GM13976 (cell line): ENCODE results near the gene EXOC6B.

Experiments used
- DNase-seq: peaks from one replicate; pipeline ENCODE4 v3.0.0; 2012; ENCODE audit warnings: low spot score
- in situ Hi-C: fragments of 300-500 bp; cut with MboI; formaldehyde crosslinking; loops from one replicate; pipeline ENCODE4 v1.12.0; 2022; ENCODE audit warnings: low sequenced_read_pairs, mixed read lengths, inconsistent platforms; ENCODE audit not compliant: unreplicated experiment
- TF ChIP-seq, protein P1 (sequence below): IDR thresholded peaks from 2 replicates; pipeline ENCODE4 v1.5.1; 2012; ENCODE audit warnings: borderline replicate concordance, mild to moderate bottlenecking; ENCODE audit not compliant: insufficient read depth; ENCODE audit errors: extremely low read depth, missing control alignments, control extremely low read depth

Gene EXOC6B

DNA sequence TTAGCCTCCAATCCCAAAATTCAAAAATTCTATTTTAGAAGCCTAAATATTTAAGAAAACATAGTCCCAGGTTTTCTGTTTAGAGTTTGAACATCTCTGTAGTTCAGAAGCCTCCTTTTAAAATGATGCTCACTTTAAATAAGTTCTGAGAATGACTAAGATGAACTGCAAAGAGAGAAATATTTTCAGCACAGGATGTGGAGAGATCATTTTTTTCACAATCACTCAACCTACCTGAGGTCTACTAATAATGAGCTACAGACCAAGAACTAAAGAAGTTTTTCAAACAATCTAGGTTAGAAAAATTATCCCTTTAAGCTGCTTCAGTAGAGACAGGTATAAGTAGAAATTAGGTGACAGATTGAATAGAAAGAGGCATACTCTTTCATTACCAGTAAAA is 493.1 kb downstream of the EXOC6B start:
- in situ Hi-C loops = no loop called here
- no peak for DNase-seq
- TF ChIP-seq, protein P1, sequence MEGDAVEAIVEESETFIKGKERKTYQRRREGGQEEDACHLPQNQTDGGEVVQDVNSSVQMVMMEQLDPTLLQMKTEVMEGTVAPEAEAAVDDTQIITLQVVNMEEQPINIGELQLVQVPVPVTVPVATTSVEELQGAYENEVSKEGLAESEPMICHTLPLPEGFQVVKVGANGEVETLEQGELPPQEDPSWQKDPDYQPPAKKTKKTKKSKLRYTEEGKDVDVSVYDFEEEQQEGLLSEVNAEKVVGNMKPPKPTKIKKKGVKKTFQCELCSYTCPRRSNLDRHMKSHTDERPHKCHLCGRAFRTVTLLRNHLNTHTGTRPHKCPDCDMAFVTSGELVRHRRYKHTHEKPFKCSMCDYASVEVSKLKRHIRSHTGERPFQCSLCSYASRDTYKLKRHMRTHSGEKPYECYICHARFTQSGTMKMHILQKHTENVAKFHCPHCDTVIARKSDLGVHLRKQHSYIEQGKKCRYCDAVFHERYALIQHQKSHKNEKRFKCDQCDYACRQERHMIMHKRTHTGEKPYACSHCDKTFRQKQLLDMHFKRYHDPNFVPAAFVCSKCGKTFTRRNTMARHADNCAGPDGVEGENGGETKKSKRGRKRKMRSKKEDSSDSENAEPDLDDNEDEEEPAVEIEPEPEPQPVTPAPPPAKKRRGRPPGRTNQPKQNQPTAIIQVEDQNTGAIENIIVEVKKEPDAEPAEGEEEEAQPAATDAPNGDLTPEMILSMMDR = no peak

- DNase-seq = no peak
- TF ChIP-seq, protein P1 = no peak
- in situ Hi-C loops = no loop called here
These were observed 495.2 kb downstream of the EXOC6B start for GRCh38 chr2:72330652-72331051.

DNA sequence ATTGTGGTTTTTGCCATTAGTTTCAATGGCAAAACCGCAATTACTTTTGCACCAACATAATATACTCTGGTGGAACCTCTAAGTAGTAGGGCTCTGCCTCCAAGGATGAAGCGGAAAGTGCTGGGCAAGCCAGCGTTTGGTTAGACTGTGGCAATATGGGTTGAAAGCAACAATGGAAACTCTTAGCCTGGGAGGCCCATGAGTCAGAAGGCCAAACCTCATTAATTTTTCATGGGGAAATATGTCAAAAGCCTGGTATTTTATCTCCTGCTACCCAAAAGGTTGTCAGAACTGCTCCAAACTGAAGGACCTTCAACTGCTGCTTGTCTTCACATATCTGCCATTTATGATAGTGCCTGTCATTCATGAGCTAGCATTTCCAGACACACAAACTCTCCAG is 499.1 kb downstream of the EXOC6B start:
- TF ChIP-seq, protein P1 = no peak
- in situ Hi-C loops = no loop called here
- DNase-seq = no peak

- DNase-seq = peak; percentile 8
- in situ Hi-C loops = no loop called here
- TF ChIP-seq, protein P1 = peak; percentile 53
These were observed 500.0 kb downstream of the EXOC6B start for GRCh38 chr2:72325592-72326422.

GRCh38 chr2:72316774-72317173 is 509.1 kb downstream of the EXOC6B start:
- in situ Hi-C loops = no loop called here
- no peak for DNase-seq
- TF ChIP-seq, protein P1 = no peak

DNA sequence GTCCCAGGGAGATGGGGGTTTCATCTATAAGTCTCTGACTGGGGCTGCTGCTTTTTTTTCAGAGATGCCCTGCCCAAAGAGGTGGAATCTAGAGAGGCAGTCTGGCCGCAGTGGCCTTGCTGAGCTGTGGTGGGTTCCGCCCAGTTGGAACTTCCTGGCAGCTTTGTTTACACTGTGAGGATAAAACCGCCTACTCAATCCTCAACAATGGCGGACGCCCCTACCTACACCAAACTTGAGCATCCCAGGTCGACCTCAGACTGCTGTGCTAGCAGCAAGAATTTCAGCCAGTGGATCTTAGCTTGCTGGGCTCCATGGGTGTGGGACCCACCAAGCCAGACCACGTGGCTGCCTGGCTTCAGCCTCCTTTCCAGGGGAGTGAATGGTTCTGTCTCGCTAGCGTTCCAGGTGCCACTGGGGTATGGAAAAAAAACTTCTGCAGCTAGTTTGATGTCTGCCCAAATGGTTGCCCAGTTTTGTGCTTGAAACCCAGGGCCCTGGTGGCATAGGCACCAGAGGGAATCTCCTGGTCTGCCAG is 525.6 kb downstream of the EXOC6B start:
- in situ Hi-C loops = no loop called here
- no peak for DNase-seq
- TF ChIP-seq, protein P1 = no peak
